HEK293 (cell line): ENCODE results near the gene GPR161.

Experiments
- ZBTB17 ChIP-seq: fragments of 450-650 bp; formaldehyde crosslinking; IDR thresholded peaks from 2 replicates; pipeline ENCODE4 v1.5.1; 2016; ENCODE audit warnings: missing biosample characterization, missing genetic modification characterization
- ZNF837 ChIP-seq: fragments of 450-650 bp; formaldehyde crosslinking; IDR thresholded peaks from 2 replicates; pipeline ENCODE4 v1.5.1; 2016; ENCODE audit warnings: missing biosample characterization, missing genetic modification characterization
- TF ChIP-seq, protein P1 (sequence below): fragments of 450-650 bp; formaldehyde crosslinking; IDR thresholded peaks from 2 replicates; pipeline ENCODE4 v1.5.1; 2016; ENCODE audit warnings: missing biosample characterization, missing genetic modification characterization, low read depth
- TF ChIP-seq, protein P2 (sequence below): sonication (generic); formaldehyde crosslinking; IDR thresholded peaks from 2 replicates; pipeline ENCODE4 v1.8.1; 2022; ENCODE audit warnings: mild to moderate bottlenecking, moderate library complexity, missing genetic modification reagents

DNA sequence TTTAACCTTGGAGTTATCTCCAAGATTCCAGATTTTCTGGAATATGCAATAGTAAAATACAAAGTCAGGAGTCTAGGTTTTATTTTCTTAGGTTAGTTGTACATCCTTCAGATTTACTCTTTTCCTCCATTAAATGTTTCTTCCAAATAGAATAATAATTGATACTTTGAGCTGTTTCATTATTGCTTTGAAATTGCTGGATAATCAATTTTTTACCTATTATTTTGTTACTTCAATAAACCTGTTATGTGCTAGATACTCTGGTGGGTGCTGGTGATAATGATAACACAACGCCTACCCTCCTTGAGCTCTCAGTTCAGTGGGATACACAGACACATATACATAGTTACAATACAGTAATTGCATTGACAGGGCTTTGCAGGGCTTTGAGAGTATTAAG, 79.4 kb downstream of the GPR161 start:
- TF ChIP-seq, protein P1, sequence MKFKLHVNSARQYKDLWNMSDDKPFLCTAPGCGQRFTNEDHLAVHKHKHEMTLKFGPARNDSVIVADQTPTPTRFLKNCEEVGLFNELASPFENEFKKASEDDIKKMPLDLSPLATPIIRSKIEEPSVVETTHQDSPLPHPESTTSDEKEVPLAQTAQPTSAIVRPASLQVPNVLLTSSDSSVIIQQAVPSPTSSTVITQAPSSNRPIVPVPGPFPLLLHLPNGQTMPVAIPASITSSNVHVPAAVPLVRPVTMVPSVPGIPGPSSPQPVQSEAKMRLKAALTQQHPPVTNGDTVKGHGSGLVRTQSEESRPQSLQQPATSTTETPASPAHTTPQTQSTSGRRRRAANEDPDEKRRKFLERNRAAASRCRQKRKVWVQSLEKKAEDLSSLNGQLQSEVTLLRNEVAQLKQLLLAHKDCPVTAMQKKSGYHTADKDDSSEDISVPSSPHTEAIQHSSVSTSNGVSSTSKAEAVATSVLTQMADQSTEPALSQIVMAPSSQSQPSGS, result no peak
- TF ChIP-seq ZBTB17 (tag by site-specific recombination) (no peak), ZNF837 (no peak)
- TF ChIP-seq, protein P2, sequence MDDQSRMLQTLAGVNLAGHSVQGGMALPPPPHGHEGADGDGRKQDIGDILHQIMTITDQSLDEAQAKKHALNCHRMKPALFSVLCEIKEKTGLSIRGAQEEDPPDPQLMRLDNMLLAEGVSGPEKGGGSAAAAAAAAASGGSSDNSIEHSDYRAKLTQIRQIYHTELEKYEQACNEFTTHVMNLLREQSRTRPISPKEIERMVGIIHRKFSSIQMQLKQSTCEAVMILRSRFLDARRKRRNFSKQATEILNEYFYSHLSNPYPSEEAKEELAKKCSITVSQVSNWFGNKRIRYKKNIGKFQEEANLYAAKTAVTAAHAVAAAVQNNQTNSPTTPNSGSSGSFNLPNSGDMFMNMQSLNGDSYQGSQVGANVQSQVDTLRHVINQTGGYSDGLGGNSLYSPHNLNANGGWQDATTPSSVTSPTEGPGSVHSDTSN (CRISPR knock-in tag), result no peak
